ENCODE results near the gene KRTAP9-4. TPM values are rescaled to one million over a fixed set of nuclear protein-coding genes. Genes with fewer than 3 reads are reported as not detected.

KRTAP9-4 gene
- total and polyA plus RNA-seq, 11 donors, result not detected

GRCh38 chr17:41278176-41278955 lies 28.9 kb downstream of the KRTAP9-4 start:
- Histone ChIP-seq H3K9me3 (peaks cover 0 to 3% (median 0%) of the 10 kb centered on the region in 12 donors), H3K4me1 (no peaks in the 10 kb centered on the region), H3K4me3 (no peak overlapping the region), H3K27me3 (peaks cover 0 to 22% (median 0%) of the 10 kb centered on the region in 9 donors), H3K36me3 (no peaks in the 10 kb centered on the region), H3K27ac (no peak overlapping the region)
- ATAC-seq (no peak), DNase-seq (no peak)
- intact Hi-C loops (cut with DNase I), result no loop called here
- TF ChIP-seq CTCF (IDR thresholded peaks at IDR 0.05), result no peak
- no peak for TF ChIP-seq POLR2A (IDR thresholded peaks at IDR 0.05)
- WGBS, 4 donors, result 78 to 85% (median 83%) methylated on average over 3 of the region's 3 CpGs

- intact Hi-C loops (cut with DNase I), result no loop called here
- DNase-seq (no peak), ATAC-seq (no peak)
- WGBS, 4 donors, result 50 to 58% (median 53%) methylated on average over 3 of the region's 3 CpGs
- no peak overlapping the region for H3K27ac ChIP-seq
- no peaks in the 10 kb centered on the region for H3K4me1 ChIP-seq
- H3K9me3 ChIP-seq, result peaks cover 0 to 3% (median 0%) of the 10 kb centered on the region in 12 donors
- TF ChIP-seq POLR2A (IDR thresholded peaks at IDR 0.05), result no peak
- no peak for TF ChIP-seq CTCF (IDR thresholded peaks at IDR 0.05)
- no peaks in the 10 kb centered on the region for H3K36me3 ChIP-seq
- H3K4me3 ChIP-seq, result no peak overlapping the region
- peaks cover 0 to 19% (median 0%) of the 10 kb centered on the region in 9 donors for H3K27me3 ChIP-seq
These were observed 34.6 kb downstream of the KRTAP9-4 start for GRCh38 chr17:41284043-41284442.

- WGBS, 4 donors, result 33 to 54% (median 38%) methylated on average over 2 of the region's 2 CpGs
- ATAC-seq (no peak), DNase-seq (no peak)
- Histone ChIP-seq H3K36me3 (no peaks in the 10 kb centered on the region), H3K9me3 (peaks cover 0 to 3% (median 0%) of the 10 kb centered on the region in 12 donors), H3K4me3 (no peak overlapping the region), H3K27me3 (peaks cover 0 to 19% (median 0%) of the 10 kb centered on the region in 9 donors), H3K4me1 (no peaks in the 10 kb centered on the region), H3K27ac (no peak overlapping the region)
- intact Hi-C loops (cut with DNase I), result no loop called here
- TF ChIP-seq CTCF (IDR thresholded peaks at IDR 0.05) (no peak), POLR2A (IDR thresholded peaks at IDR 0.05) (no peak)
These were observed 35.1 kb downstream of the KRTAP9-4 start for GRCh38 chr17:41284546-41284945.

- Histone ChIP-seq H3K4me1 (no peaks in the 10 kb centered on the region), H3K27me3 (peaks cover 0 to 17% (median 0%) of the 10 kb centered on the region in 9 donors), H3K36me3 (no peaks in the 10 kb centered on the region), H3K27ac (no peak overlapping the region), H3K4me3 (no peak overlapping the region), H3K9me3 (no peaks in the 10 kb centered on the region)
- WGBS, 4 donors, result 80 to 87% (median 80%) methylated on average over 3 of the region's 3 CpGs
- TF ChIP-seq CTCF (IDR thresholded peaks at IDR 0.05), result no peak
- no peak for TF ChIP-seq POLR2A (IDR thresholded peaks at IDR 0.05)
- ATAC-seq (no peak), DNase-seq (no peak)
- intact Hi-C loops (cut with DNase I), result no loop called here
These were observed 37.6 kb downstream of the KRTAP9-4 start for GRCh38 chr17:41287050-41287449.

Measured in heart left ventricle (tissue), 16 donors.